RPMI7951 (cell line): ENCODE data around the gene EVI2A. TPM values are rescaled to one million over a fixed set of nuclear protein-coding genes. Genes with fewer than 3 reads are reported as not detected.

Experiments
- DNase-seq: peaks from one replicate; pipeline ENCODE4 v3.0.0-alpha.2; 2012; ENCODE audit warnings: low read depth
- total RNA-seq: library from RNA; depleted of rRNA; stranded (reverse); fragments of >200 nt; shearing (Covaris generic); gene quantifications from 2 replicates; pipeline ENCODE4 v1.2.3, GENCODE V29; 2014; rRNA removed

EVI2A gene
- total RNA-seq, 1 experiment from 2014 or later, result 21.7 TPM

DNA sequence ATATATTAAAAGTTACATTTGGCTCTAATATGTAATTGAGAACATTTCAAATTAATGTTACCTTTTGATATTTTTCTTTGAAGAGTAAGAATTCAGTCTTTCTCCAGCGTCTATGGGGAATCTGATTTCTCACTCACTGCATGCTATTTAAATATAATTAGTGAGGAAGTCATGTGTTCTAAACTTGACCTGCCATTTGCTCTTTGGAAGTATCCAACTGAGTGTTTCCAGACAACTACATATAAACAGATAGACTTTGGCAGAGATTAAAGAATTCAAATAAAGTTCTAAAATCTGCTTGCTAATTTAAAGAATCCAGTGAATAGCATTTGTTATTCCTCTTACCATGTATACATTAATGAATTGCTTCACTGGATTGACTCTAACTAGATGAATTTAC, 47.9 kb downstream of the EVI2A start:
- DNase-seq, result no peak

DNA sequence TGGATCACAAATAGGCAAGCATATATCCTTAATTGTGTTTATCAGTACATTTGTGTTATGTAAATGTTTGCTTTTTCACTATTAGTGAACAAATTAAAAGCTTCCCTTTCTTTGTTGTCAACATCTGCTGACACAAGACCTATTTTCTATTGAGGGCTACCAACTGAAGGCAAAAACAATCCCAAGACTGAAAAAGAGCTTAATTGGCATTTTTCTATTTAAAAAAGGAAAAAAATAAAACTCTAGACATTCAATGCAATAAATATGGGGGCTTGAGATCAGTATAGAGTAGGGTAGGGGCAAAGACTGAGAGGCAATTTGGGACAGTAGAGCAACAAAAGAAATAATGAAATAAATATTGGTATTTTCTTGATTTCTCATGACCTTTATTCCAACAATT, 48.6 kb downstream of the EVI2A start:
- no peak for DNase-seq

DNA sequence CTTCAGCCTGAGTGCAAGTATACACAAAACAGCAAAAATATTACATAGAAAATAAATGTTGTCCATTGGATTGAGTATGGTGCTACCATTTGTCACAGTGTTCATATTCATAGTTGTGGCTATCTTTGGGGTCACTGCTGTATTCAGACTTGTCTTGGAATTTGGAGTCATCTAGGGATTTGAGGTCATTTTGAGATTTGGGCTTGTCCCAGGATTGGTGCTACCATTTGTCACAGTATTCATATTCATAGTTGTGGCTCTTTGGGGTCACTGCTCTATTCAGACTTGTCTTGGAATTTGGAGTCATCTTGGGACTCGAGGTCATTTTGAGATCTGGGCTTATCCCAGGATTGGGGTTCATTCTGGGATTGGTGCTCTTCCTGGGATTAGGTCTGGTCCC, 49.2 kb downstream of the EVI2A start:
- DNase-seq, result no peak

DNA sequence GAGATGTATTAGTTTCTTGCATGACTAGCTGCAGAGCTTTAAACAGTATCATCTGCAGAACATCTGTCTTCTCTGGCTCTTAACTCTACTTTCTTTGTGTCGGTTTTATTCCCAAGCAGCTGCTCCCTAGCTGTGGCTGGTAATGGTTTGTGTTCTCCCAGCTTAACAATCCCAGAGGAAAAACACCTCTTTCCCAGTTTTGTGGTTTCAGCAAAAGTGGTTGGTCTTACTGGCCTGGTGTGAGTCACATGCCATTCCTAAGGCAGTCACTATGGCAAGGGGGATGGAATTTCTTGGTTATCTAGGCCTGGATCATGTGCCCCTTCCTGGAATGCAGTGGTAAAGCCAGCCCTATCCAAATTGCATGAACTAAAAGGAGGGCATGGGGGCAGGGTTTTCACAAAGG, 51.8 kb downstream of the EVI2A start:
- peak; percentile 99 for DNase-seq

DNA sequence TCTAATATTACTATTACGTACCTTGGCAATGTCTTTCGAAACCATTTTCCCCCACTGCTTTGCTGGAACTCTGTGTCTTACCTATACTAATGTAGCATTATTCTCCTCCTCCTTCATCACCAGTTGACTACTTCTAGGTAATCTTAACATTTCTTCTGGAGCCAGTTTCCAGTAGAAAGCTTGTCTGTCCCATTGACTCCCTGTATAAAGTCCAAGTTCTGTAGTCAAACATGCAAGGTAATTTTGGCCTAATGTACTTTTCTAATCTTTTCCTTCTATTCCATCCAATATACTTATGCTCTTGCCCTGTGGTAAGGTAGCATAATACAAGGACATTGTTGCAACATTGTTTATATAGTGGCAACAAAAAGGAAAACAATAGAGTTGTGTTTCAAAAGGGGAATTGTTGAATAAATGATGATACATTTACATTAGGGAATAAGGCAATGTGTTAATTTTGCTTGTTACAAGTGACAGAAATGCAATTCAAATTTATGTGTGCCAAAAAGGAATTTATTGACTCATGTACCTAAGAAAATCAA, 52.3 kb downstream of the EVI2A start:
- DNase-seq, result no peak

Other genes starting within 250 kb of the EVI2A start
- gene NF1, start 226.6 kb downstream of the EVI2A start, total RNA-seq, result 23.8 and 30.2 TPM in 2 replicates
- gene OMG, start 24.4 kb downstream of the EVI2A start, total RNA-seq, result not detected in 2 replicates
- gene EVI2B, start 7.6 kb downstream of the EVI2A start, total RNA-seq, result 1.1 TPM in 2 replicates
- under 0.01 and 0.59 TPM in 2 replicates for gene RAB11FIP4, start 70.1 kb upstream of the EVI2A start, total RNA-seq